CD4-positive, alpha-beta T cell (primary cell): ENCODE results near the gene SNAP25. TPM values are rescaled to one million over a fixed set of nuclear protein-coding genes. Genes with fewer than 3 reads are reported as not detected.

Experiments used
- ATAC-seq: fragments of 200-7000 bp; cut with Tn5 transposase; one replicate; pipeline ENCODE4 v1.10.0; 2022; ENCODE audit warnings: mild to moderate bottlenecking; ENCODE audit not compliant: poor library complexity
- CTCF ChIA-PET: fragments of 350-600 bp; sonication (Branson Sonifier 250); formaldehyde crosslinking; loops from one replicate; lab custom pipeline; 2021; ENCODE audit warnings: antibody characterized with exemption, inconsistent platforms; lab: Charles Lee
- POLR2A ChIA-PET: fragments of 350-600 bp; sonication (Branson Sonifier 250); formaldehyde crosslinking; loops from one replicate; lab custom pipeline; 2021; ENCODE audit warnings: antibody characterized with exemption, inconsistent platforms; lab: Charles Lee
- DNase-seq, 14 experiments: peaks; one replicate each; pipeline ENCODE4 v3.0.0-alpha.2; 2013 to 2020; ENCODE audit warnings: mixed read lengths in 2 of 14
- H3K27ac ChIP-seq, 2 donors: one replicate each; pipeline versions ENCODE4 v1.5.1 to v1.7.0; 2013; ENCODE audit warnings: low read length in 2 of 2, low read depth in 1 of 2, mild to moderate bottlenecking in 1 of 2
- H3K27me3 ChIP-seq, 2 experiments: 1 replicate in 1 of 2; 2 replicates in 1 of 2; pipeline versions ENCODE4 v1.6.1 to v1.7.0; 2013; ENCODE audit warnings: low read length in 2 of 2, control low read depth in 1 of 2, mild to moderate bottlenecking in 1 of 2, moderate library complexity in 1 of 2; ENCODE audit not compliant: insufficient read depth in 2 of 2, control insufficient read depth in 1 of 2
- H3K36me3 ChIP-seq: one replicate; pipeline ENCODE4 v1.6.1; 2013; ENCODE audit warnings: low read length, control low read depth; ENCODE audit not compliant: insufficient read depth
- H3K4me1 ChIP-seq: one replicate; pipeline ENCODE4 v1.6.1; 2013; ENCODE audit warnings: low read length, control low read depth; ENCODE audit not compliant: insufficient read depth
- H3K4me3 ChIP-seq: one replicate; pipeline ENCODE4 v1.5.1; 2013; ENCODE audit warnings: mild to moderate bottlenecking, low read length, moderate library complexity
- H3K9me3 ChIP-seq, 2 experiments: 1 replicate in 1 of 2; 2 replicates in 1 of 2; pipeline versions ENCODE4 v1.6.1 to v1.7.0; 2013; ENCODE audit warnings: low read length in 2 of 2, mild to moderate bottlenecking in 2 of 2, control low read depth in 1 of 2, moderate library complexity in 1 of 2; ENCODE audit not compliant: control insufficient read depth in 1 of 2, insufficient read depth in 1 of 2
- H3K27ac Mint-ChIP-seq: one replicate; pipeline ENCODE4 v1.8.0; 2020; ENCODE audit warnings: mixed read lengths
- H3K27me3 Mint-ChIP-seq: one replicate; pipeline ENCODE4 v1.8.0; 2021; ENCODE audit warnings: mixed read lengths
- H3K36me3 Mint-ChIP-seq: one replicate; pipeline ENCODE4 v1.8.0; 2021; ENCODE audit warnings: low read depth, mixed read lengths
- H3K4me1 Mint-ChIP-seq: one replicate; pipeline ENCODE4 v1.8.0; 2021; ENCODE audit warnings: low read depth, mixed read lengths
- H3K4me3 Mint-ChIP-seq: one replicate; pipeline ENCODE4 v1.8.0; 2020; ENCODE audit warnings: mild to moderate bottlenecking, mixed read lengths
- H3K9me3 Mint-ChIP-seq: one replicate; pipeline ENCODE4 v1.8.0; 2020; ENCODE audit warnings: mixed read lengths
- intact Hi-C, 2 experiments: fragments of 100-400 bp; cut with DNase I in 1 of 2; cut with micrococcal nuclease in 1 of 2; formaldehyde crosslinking; loops; one replicate each; pipeline versions ENCODE4 v1.15.1 to v1.9.0; 2023 to 2025; cut with DNase I, micrococcal nuclease
- total RNA-seq, 174 experiments: library from RNA in 2 of 174; stranded (reverse) in 2 of 174; gene quantifications; one replicate each; pipeline ENCODE4 v1.2.3 and lab custom pipeline; 2021 to 2026
- TF ChIP-seq, protein P1 (sequence below): fragments of 200-600 bp; IDR thresholded peaks from one replicate; pipeline ENCODE4 v1.8.0; 2022; ENCODE audit warnings: antibody characterized with exemption, mild to moderate bottlenecking

SNAP25 gene
- total RNA-seq, 2 experiments from 2014 or later = not detected

DNA sequence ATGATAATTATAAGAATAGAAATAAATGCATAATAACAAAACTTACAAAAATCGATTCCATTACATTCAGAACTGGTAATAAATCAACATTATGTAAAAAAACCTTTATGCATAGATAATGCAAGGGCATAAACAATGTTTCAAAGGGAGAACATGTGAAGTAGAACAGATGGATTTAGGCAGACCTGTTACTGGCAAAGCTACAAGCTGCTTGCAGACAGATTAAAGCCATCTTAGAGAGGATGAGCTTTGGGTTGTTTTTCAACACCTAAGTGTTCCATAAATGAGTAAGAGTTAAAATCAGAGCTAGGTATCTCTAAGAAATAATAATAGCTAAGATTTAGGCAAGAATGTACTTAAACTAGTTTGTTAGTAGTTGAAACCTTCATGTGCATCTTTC lies 37.2 kb downstream of the SNAP25 start:
- Mint-ChIP-seq H3K36me3 (no peaks in the 10 kb centered on the region), H3K4me3 (no peak overlapping the region)
- CTCF ChIA-PET = no interaction called here

DNA sequence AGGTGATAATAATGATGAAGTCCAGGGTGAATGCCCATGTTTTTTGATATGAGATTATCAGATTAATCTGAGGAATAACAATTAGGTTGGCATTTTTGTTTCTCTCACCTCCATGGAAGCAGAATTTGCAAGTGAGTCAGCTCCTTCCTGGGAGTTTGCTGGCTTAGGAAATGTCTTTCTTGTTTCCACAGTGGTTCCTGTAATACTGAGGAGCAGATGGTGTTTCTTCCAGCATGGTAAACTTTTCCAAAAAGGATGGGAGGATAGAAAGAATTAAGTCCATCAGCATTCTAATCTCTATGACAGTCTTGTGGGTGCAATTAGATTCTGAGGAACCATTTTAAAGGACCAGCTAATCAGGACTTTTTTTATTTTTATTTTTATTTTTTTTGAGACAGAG lies 40.5 kb downstream of the SNAP25 start:
- Histone ChIP-seq H3K4me1 (no peaks in the 10 kb centered on the region), H3K27me3 (no peaks in the 10 kb centered on the region), H3K9me3 (no peaks in the 10 kb centered on the region), H3K27ac (no peak overlapping the region), H3K4me3 (no peak overlapping the region), H3K36me3 (no peaks in the 10 kb centered on the region)
- Mint-ChIP-seq H3K36me3 (no peaks in the 10 kb centered on the region), H3K4me1 (no peaks in the 10 kb centered on the region), H3K9me3 (no peaks in the 10 kb centered on the region), H3K27me3 (peaks cover 15% of the 10 kb centered on the region), H3K27ac (no peak overlapping the region), H3K4me3 (no peak overlapping the region)
- ChIA-PET POLR2A (no interaction called here), CTCF (no interaction called here)
- DNase-seq (no peak), ATAC-seq (no peak)
- TF ChIP-seq, protein P1, sequence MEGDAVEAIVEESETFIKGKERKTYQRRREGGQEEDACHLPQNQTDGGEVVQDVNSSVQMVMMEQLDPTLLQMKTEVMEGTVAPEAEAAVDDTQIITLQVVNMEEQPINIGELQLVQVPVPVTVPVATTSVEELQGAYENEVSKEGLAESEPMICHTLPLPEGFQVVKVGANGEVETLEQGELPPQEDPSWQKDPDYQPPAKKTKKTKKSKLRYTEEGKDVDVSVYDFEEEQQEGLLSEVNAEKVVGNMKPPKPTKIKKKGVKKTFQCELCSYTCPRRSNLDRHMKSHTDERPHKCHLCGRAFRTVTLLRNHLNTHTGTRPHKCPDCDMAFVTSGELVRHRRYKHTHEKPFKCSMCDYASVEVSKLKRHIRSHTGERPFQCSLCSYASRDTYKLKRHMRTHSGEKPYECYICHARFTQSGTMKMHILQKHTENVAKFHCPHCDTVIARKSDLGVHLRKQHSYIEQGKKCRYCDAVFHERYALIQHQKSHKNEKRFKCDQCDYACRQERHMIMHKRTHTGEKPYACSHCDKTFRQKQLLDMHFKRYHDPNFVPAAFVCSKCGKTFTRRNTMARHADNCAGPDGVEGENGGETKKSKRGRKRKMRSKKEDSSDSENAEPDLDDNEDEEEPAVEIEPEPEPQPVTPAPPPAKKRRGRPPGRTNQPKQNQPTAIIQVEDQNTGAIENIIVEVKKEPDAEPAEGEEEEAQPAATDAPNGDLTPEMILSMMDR = no peak
- intact Hi-C loops = no loop called here

More for the DNA sequence above, 37.2 kb downstream of the SNAP25 start:
- POLR2A ChIA-PET = no interaction called here
- Histone ChIP-seq H3K9me3 (no peaks in the 10 kb centered on the region), H3K4me1 (no peaks in the 10 kb centered on the region), H3K4me3 (no peak overlapping the region), H3K27me3 (no peaks in the 10 kb centered on the region), H3K27ac (no peak overlapping the region), H3K36me3 (no peaks in the 10 kb centered on the region)
- H3K27me3 Mint-ChIP-seq = peaks cover 16% of the 10 kb centered on the region
- H3K9me3 Mint-ChIP-seq = no peaks in the 10 kb centered on the region
- intact Hi-C loops = no loop called here
- ATAC-seq (no peak), DNase-seq (no peak)
- H3K27ac Mint-ChIP-seq = no peak overlapping the region
- TF ChIP-seq, protein P1 = no peak
- H3K4me1 Mint-ChIP-seq = no peaks in the 10 kb centered on the region

DNA sequence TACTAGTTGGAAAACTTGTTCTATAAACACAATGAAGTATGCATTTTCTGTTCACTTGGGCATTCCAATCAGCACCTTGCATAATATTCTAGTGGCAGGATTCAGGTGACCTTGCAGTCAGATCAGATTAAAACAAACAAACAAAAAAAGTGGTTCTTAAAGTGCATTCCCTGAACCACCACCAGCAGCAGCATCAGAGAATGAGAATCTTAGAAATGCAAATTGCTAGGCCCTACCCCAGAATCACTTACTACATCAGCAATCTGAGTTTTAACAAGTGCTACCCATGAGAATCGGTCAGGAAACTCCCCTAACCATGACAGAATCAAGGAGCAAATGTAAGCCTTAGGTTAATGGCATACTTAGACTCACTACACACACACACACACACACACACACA lies 41.7 kb downstream of the SNAP25 start:
- POLR2A ChIA-PET = no interaction called here
- Mint-ChIP-seq H3K27me3 (peaks cover 12% of the 10 kb centered on the region), H3K4me1 (no peaks in the 10 kb centered on the region), H3K27ac (no peak overlapping the region), H3K9me3 (no peaks in the 10 kb centered on the region), H3K36me3 (no peaks in the 10 kb centered on the region), H3K4me3 (no peak overlapping the region)
- ATAC-seq (no peak), DNase-seq (no peak)
- no peaks in the 10 kb centered on the region for H3K4me1 ChIP-seq
- H3K4me3 ChIP-seq = no peak overlapping the region
- no peaks in the 10 kb centered on the region for H3K36me3 ChIP-seq
- H3K9me3 ChIP-seq = no peaks in the 10 kb centered on the region
- no peak overlapping the region for H3K27ac ChIP-seq
- TF ChIP-seq, protein P1 = no peak
- peaks cover 0 to under 1% of the 10 kb centered on the region in 2 experiments for H3K27me3 ChIP-seq
- CTCF ChIA-PET = no interaction called here
- intact Hi-C loops = no loop called here
